SK-N-SH (cell line): ENCODE results near the gene TMEM269.

Experiments
- CTCF ChIP-seq: fragments of 200-600 bp; sonication (generic); IDR thresholded peaks from 2 replicates; pipeline ENCODE4 v1.6.1; 2017; ENCODE audit warnings: antibody characterized with exemption, mild to moderate bottlenecking, moderate library complexity
- MAX ChIP-seq: IDR thresholded peaks from 2 replicates; pipeline ENCODE4 v1.4.0; 2012; ENCODE audit warnings: low read depth
- POLR2AphosphoS5 ChIP-seq: IDR thresholded peaks from 2 replicates; pipeline ENCODE4 v1.6.1; 2012; ENCODE audit warnings: low read depth, low read length

GRCh38 chr1:42757892-42758275, 26.9 kb upstream of the TMEM269 start:
- no peak for TF ChIP-seq POLR2AphosphoS5
- TF ChIP-seq CTCF: no peak
- no peak for TF ChIP-seq MAX
